Measurements from ENCODE around the gene SLC5A9.
"Not testable (repeated sequence)": the region's sequence is repeated elsewhere in the genome, so short reads cannot be mapped to it uniquely, and the experiment has no call there.

The SLC5A9 gene

GRCh38 chr1:48207131-48207530, 15.4 kb upstream of the SLC5A9 start:
- Histone ChIP-seq H3K27me3 (ENCODE audit: insufficient read depth, low read depth, severe bottlenecking) (no peaks in the 10 kb centered on the region), H3K27ac (no peak overlapping the region), H3K36me3 (no peaks in the 10 kb centered on the region), H3K9me3 (ENCODE audit: severe bottlenecking) (no peaks in the 10 kb centered on the region), H3K4me3 (ENCODE audit: low read depth, low read length) (no peak overlapping the region)
- no peak for DNase-seq
- no peak for TF ChIP-seq CTCF (IDR thresholded peaks at IDR 0.05; ENCODE audit: low read depth, low read length)

GRCh38 chr1:48207536-48208075, 14.9 kb upstream of the SLC5A9 start:
- Histone ChIP-seq H3K9me3 (ENCODE audit: severe bottlenecking) (no peaks in the 10 kb centered on the region), H3K36me3 (no peaks in the 10 kb centered on the region), H3K27ac (no peak overlapping the region), H3K27me3 (ENCODE audit: insufficient read depth, low read depth, severe bottlenecking) (no peaks in the 10 kb centered on the region), H3K4me3 (ENCODE audit: low read depth, low read length) (no peak overlapping the region)
- DNase-seq, result no peak
- no peak for TF ChIP-seq CTCF (IDR thresholded peaks at IDR 0.05; ENCODE audit: low read depth, low read length)

GRCh38 chr1:48208251-48208650, 14.3 kb upstream of the SLC5A9 start:
- H3K4me3 ChIP-seq (ENCODE audit: low read depth, low read length), result no peak overlapping the region
- no peaks in the 10 kb centered on the region for H3K27me3 ChIP-seq (ENCODE audit: insufficient read depth, low read depth, severe bottlenecking)
- TF ChIP-seq CTCF (IDR thresholded peaks at IDR 0.05; ENCODE audit: low read depth, low read length), result no peak
- H3K27ac ChIP-seq, result no peak overlapping the region
- no peaks in the 10 kb centered on the region for H3K9me3 ChIP-seq (ENCODE audit: severe bottlenecking)
- H3K36me3 ChIP-seq, result no peaks in the 10 kb centered on the region
- no peak for DNase-seq

GRCh38 chr1:48208652-48209051, 13.9 kb upstream of the SLC5A9 start:
- Histone ChIP-seq H3K9me3 (ENCODE audit: severe bottlenecking) (no peaks in the 10 kb centered on the region), H3K27ac (no peak overlapping the region), H3K27me3 (ENCODE audit: insufficient read depth, low read depth, severe bottlenecking) (no peaks in the 10 kb centered on the region), H3K4me3 (ENCODE audit: low read depth, low read length) (no peak overlapping the region), H3K36me3 (no peaks in the 10 kb centered on the region)
- TF ChIP-seq CTCF (IDR thresholded peaks at IDR 0.05; ENCODE audit: low read depth, low read length), result no peak
- DNase-seq, result no peak

- H3K27ac ChIP-seq, result not testable (repeated sequence)
These were observed 9.1 kb upstream of the SLC5A9 start for GRCh38 chr1:48213462-48213861.

GRCh38 chr1:48214366-48214765, 8.2 kb upstream of the SLC5A9 start:
- not testable (repeated sequence) for DNase-seq; H3K4me3 ChIP-seq (ENCODE audit: low read depth, low read length); H3K27ac ChIP-seq; H3K9me3 ChIP-seq (ENCODE audit: severe bottlenecking); H3K27me3 ChIP-seq (ENCODE audit: insufficient read depth, low read depth, severe bottlenecking); H3K36me3 ChIP-seq

More at GRCh38 chr1:48213462-48213861, 9.1 kb upstream of the SLC5A9 start:
- DNase-seq; H3K36me3 ChIP-seq; H3K27me3 ChIP-seq (ENCODE audit: insufficient read depth, low read depth, severe bottlenecking); H3K4me3 ChIP-seq (ENCODE audit: low read depth, low read length); H3K9me3 ChIP-seq (ENCODE audit: severe bottlenecking): not testable (repeated sequence)

GRCh38 chr1:48214820-48215219, 7.7 kb upstream of the SLC5A9 start:
- Histone ChIP-seq H3K36me3 (no peaks in the 10 kb centered on the region), H3K27ac (no peak overlapping the region), H3K27me3 (ENCODE audit: insufficient read depth, low read depth, severe bottlenecking) (no peaks in the 10 kb centered on the region), H3K9me3 (ENCODE audit: severe bottlenecking) (no peaks in the 10 kb centered on the region), H3K4me3 (ENCODE audit: low read depth, low read length) (no peak overlapping the region)
- no peak for DNase-seq
- no peak for TF ChIP-seq CTCF (IDR thresholded peaks at IDR 0.05; ENCODE audit: low read depth, low read length)

Measured in WERI-Rb-1 (cell line).